Esophagus mucosa (tissue), 1 donor: ENCODE results near the gene DCAF4. TPM values are rescaled to one million over a fixed set of nuclear protein-coding genes. Genes with fewer than 3 reads are reported as not detected.
A peak's percentile ranks its signal among the peaks of the same experiment; 100 is the strongest.
"Not testable (repeated sequence)": the region's sequence is repeated elsewhere in the genome, so short reads cannot be mapped to it uniquely, and the experiment has no call there.

Source experiments
- ATAC-seq: fragments of 200-7000 bp; cut with Tn5 transposase; one replicate; pipeline ENCODE4 v1.9.1; 2020
- total RNA-seq: library from RNA; stranded (reverse); gene quantifications from one replicate; pipeline ENCODE4 v1.2.4, GENCODE V29; 2023
- donor health status: DM: yes; HTN: yes; CAD: no.

Gene DCAF4
- total RNA-seq, 1 donor from 2014 or later = 9.6 TPM

GRCh38 chr14:72975770-72976169 lies 49.5 kb downstream of the DCAF4 start:
- no peak for ATAC-seq

- no peak for ATAC-seq
Observed at GRCh38 chr14:72978856-72979255, 52.6 kb downstream of the DCAF4 start.

- no peak for ATAC-seq
Observed at GRCh38 chr14:72980863-72981262, 54.6 kb downstream of the DCAF4 start.

- ATAC-seq = no peak
Observed at GRCh38 chr14:72982146-72982708, 56.0 kb downstream of the DCAF4 start.

- ATAC-seq = peak; percentile 70
Observed at GRCh38 chr14:72986214-72986613, 60.0 kb downstream of the DCAF4 start.

- ATAC-seq = no peak
Observed at GRCh38 chr14:72986857-72987256, 60.6 kb downstream of the DCAF4 start.

- no peak for ATAC-seq
Observed at GRCh38 chr14:72990171-72990570, 63.9 kb downstream of the DCAF4 start.

- ATAC-seq = no peak
Observed at GRCh38 chr14:72996916-72997315, 70.7 kb downstream of the DCAF4 start.

- no peak for ATAC-seq
Observed at GRCh38 chr14:72998252-72998903, 72.1 kb downstream of the DCAF4 start.

- ATAC-seq = no peak
Observed at GRCh38 chr14:72999316-72999715, 73.1 kb downstream of the DCAF4 start.

- ATAC-seq = no peak
Observed at GRCh38 chr14:73000073-73000472, 73.8 kb downstream of the DCAF4 start.

GRCh38 chr14:73003681-73004080 lies 77.4 kb downstream of the DCAF4 start:
- no peak for ATAC-seq

- not testable (repeated sequence) for ATAC-seq
Observed at GRCh38 chr14:73004641-73005040, 78.4 kb downstream of the DCAF4 start.

GRCh38 chr14:73007835-73008234 lies 81.6 kb downstream of the DCAF4 start:
- no peak for ATAC-seq

- ATAC-seq = no peak
Observed at GRCh38 chr14:73008501-73008900, 82.2 kb downstream of the DCAF4 start.

Other genes starting within 250 kb of the DCAF4 start
- 1.1 TPM for gene DPF3, start 32.4 kb upstream of the DCAF4 start, total RNA-seq
- gene ZFYVE1, start 100.6 kb downstream of the DCAF4 start, total RNA-seq = 10.7 TPM
- gene RBM25, start 132.1 kb downstream of the DCAF4 start, total RNA-seq = 35.1 TPM
- gene PSEN1, start 210.0 kb downstream of the DCAF4 start, total RNA-seq = 48.3 TPM